ENCODE results near the gene DUSP10.
A peak's percentile ranks its signal among the peaks of the same experiment; 100 is the strongest.

Gene DUSP10

DNA sequence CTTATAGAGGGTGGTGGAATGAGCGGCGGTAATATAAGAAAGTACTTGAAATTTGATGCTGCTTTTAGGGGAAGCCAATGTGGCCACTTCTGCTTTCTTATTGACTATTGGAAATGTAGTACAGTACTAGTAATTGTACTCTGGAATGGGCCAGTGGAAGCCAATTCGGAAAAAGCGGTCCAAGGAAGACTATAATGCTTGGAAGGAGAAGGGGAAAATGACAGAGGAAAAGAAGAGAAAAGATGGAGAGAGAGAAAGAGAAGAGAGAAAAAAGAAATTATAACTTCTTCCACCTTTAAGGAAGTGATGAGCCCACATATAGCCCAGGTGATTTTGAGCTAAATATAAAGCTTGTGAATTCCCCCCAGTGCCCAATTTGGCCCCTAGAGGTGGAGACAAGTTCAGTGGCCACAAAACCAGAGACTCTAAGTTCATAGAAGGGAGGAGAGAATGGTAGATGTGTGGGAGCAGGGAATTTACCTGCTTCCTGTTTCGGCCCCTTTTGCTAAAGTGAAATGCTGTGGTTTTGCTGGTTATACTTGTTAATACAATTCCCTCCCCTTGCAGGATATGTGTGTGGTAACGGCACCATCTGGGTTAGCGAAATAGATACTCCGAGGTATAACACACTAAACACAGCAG is 35.7 kb upstream of the DUSP10 start:
- Histone ChIP-seq H3K9me3 (ENCODE audit: low read length) (no peaks in the 10 kb centered on the region), H3K4me3 (ENCODE audit: low read depth, low read length, poor library complexity, severe bottlenecking) (no peak overlapping the region), H3K4me2 (ENCODE audit: low read length) (peak overlapping the region; percentile 60), H3K27ac (ENCODE audit: low read depth, low read length, poor library complexity, severe bottlenecking) (peak overlapping the region; percentile 64), H3K36me3 (ENCODE audit: insufficient read depth, low read length) (no peaks in the 10 kb centered on the region), H3K27me3 (ENCODE audit: insufficient read depth, low read length) (no peaks in the 10 kb centered on the region), H3K9ac (ENCODE audit: low read length) (no peak overlapping the region), H3K4me1 (ENCODE audit: insufficient read depth, low read length, severe bottlenecking) (peaks cover 28% of the 10 kb centered on the region), H4K20me1 (ENCODE audit: insufficient read depth, low read length) (no peaks in the 10 kb centered on the region), H3K9me2 (ENCODE audit: low read depth, low read length) (no peaks in the 10 kb centered on the region), H2AFZ (ENCODE audit: low read length) (peak overlapping the region; percentile 66; the same call in 1 of the 2 replicates), H3K79me2 (ENCODE audit: insufficient read depth, low read length) (no peaks in the 10 kb centered on the region), H3F3A (ENCODE audit: insufficient read depth, low read length) (0 out of 2 replicates have a peak, but pooled peaks cover 7% of the 10 kb centered on the region)
- no peak for TF ChIP-seq EZH2 (IDR thresholded peaks at IDR 0.05; ENCODE audit: borderline replicate concordance, low read length)
- TF ChIP-seq, protein P1, sequence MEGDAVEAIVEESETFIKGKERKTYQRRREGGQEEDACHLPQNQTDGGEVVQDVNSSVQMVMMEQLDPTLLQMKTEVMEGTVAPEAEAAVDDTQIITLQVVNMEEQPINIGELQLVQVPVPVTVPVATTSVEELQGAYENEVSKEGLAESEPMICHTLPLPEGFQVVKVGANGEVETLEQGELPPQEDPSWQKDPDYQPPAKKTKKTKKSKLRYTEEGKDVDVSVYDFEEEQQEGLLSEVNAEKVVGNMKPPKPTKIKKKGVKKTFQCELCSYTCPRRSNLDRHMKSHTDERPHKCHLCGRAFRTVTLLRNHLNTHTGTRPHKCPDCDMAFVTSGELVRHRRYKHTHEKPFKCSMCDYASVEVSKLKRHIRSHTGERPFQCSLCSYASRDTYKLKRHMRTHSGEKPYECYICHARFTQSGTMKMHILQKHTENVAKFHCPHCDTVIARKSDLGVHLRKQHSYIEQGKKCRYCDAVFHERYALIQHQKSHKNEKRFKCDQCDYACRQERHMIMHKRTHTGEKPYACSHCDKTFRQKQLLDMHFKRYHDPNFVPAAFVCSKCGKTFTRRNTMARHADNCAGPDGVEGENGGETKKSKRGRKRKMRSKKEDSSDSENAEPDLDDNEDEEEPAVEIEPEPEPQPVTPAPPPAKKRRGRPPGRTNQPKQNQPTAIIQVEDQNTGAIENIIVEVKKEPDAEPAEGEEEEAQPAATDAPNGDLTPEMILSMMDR (IDR thresholded peaks at IDR 0.05; ENCODE audit: low read length), result no peak

DNA sequence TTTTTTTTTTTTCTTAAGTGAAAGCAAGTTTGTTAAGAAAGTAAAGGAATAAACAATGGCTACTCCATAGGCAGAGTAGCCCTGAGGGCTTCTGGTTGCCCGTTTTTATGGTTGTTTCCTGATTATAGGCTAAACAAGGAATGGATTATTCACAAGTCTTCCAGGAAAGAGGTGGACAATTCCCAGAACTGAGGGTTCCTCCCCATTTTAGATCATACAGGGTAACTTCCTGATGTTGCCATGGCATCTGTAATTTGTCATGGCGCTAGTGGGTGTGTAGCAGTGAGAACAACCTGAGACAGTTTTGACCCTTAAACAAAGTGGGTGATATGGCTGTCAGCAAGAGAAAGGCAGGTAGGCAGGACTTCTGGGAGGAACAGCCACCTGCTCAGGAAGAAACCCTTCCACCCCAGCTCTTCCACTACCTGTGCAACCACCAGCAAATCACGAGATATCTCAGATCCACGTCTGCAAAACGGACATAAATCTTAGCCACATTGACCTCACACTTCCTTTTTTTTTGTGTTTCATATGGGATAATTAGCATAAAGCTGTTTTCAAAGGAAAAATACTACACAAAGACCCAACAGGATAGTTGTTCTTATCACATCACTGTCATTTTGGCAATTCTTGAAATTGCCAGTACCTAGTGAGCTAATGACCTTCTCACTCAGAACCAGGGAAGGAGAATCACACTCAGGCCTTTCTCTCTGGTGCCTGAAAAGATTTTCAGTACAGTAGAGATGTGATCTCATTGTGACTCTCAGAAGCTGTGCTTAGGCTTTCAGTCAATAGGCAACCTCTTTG is 34.8 kb upstream of the DUSP10 start:
- Histone ChIP-seq H2AFZ (ENCODE audit: low read length) (peak overlapping the region; percentile 71; the same call in 1 of the 2 replicates), H3K9ac (ENCODE audit: low read length) (no peak overlapping the region)

GRCh38 chr1:221775206-221775605 is 33.3 kb upstream of the DUSP10 start:
- H3K4me3 ChIP-seq (ENCODE audit: low read depth, low read length, poor library complexity, severe bottlenecking), result no peak overlapping the region
- H3K36me3 ChIP-seq (ENCODE audit: insufficient read depth, low read length), result no peaks in the 10 kb centered on the region
- no peak overlapping the region for H3K27ac ChIP-seq (ENCODE audit: low read depth, low read length, poor library complexity, severe bottlenecking)
- peaks cover 28% of the 10 kb centered on the region for H3K4me1 ChIP-seq (ENCODE audit: insufficient read depth, low read length, severe bottlenecking)
- no peaks in the 10 kb centered on the region for H3K9me2 ChIP-seq (ENCODE audit: low read depth, low read length)
- H3K9me3 ChIP-seq (ENCODE audit: low read length), result no peaks in the 10 kb centered on the region
- H3K9ac ChIP-seq (ENCODE audit: low read length), result no peak overlapping the region
- no peaks in the 10 kb centered on the region for H3K79me2 ChIP-seq (ENCODE audit: insufficient read depth, low read length)
- H2AFZ ChIP-seq (ENCODE audit: low read length), result no peak overlapping the region
- no peak for TF ChIP-seq EZH2 (IDR thresholded peaks at IDR 0.05; ENCODE audit: borderline replicate concordance, low read length)
- TF ChIP-seq, protein P1 (IDR thresholded peaks at IDR 0.05; ENCODE audit: low read length), result no peak
- H3K4me2 ChIP-seq (ENCODE audit: low read length), result no peak overlapping the region
- no peaks in the 10 kb centered on the region for H3K27me3 ChIP-seq (ENCODE audit: insufficient read depth, low read length)
- 0 out of 2 replicates have a peak, but pooled peaks cover 7% of the 10 kb centered on the region for H3F3A ChIP-seq (ENCODE audit: insufficient read depth, low read length)
- no peaks in the 10 kb centered on the region for H4K20me1 ChIP-seq (ENCODE audit: insufficient read depth, low read length)

More for the DNA sequence above, 34.8 kb upstream of the DUSP10 start:
- Histone ChIP-seq H3K4me2 (ENCODE audit: low read length) (peak overlapping the region; percentile 29; the same call in 1 of the 2 replicates), H3K4me3 (ENCODE audit: low read depth, low read length, poor library complexity, severe bottlenecking) (no peak overlapping the region), H3K36me3 (ENCODE audit: insufficient read depth, low read length) (no peaks in the 10 kb centered on the region), H3K9me3 (ENCODE audit: low read length) (no peaks in the 10 kb centered on the region), H3K79me2 (ENCODE audit: insufficient read depth, low read length) (no peaks in the 10 kb centered on the region), H3K9me2 (ENCODE audit: low read depth, low read length) (no peaks in the 10 kb centered on the region), H3K4me1 (ENCODE audit: insufficient read depth, low read length, severe bottlenecking) (peaks cover 28% of the 10 kb centered on the region), H4K20me1 (ENCODE audit: insufficient read depth, low read length) (no peaks in the 10 kb centered on the region), H3K27ac (ENCODE audit: low read depth, low read length, poor library complexity, severe bottlenecking) (peak overlapping the region; percentile 64), H3F3A (ENCODE audit: insufficient read depth, low read length) (0 out of 2 replicates have a peak, but pooled peaks cover 7% of the 10 kb centered on the region), H3K27me3 (ENCODE audit: insufficient read depth, low read length) (no peaks in the 10 kb centered on the region)
- TF ChIP-seq EZH2 (IDR thresholded peaks at IDR 0.05; ENCODE audit: borderline replicate concordance, low read length), result no peak
- TF ChIP-seq, protein P1 (IDR thresholded peaks at IDR 0.05; ENCODE audit: low read length), result no peak

Measured in OCI-LY1 (cell line).